H9 (cell line): Measurements from ENCODE around the gene KRT15. TPM values are rescaled to one million over a fixed set of nuclear protein-coding genes. Genes with fewer than 3 reads are reported as not detected.

Source experiments
- DNase-seq: peaks from one replicate; pipeline ENCODE4 v3.0.0-alpha.2; 2017
- H2AFZ ChIP-seq: one replicate; pipeline ENCODE4 v1.6.1; 2013; ENCODE audit warnings: mild to moderate bottlenecking, low read length, control low read depth, moderate library complexity
- H2AK5ac ChIP-seq: 2 replicates; pipeline ENCODE4 v1.6.1; 2013; ENCODE audit warnings: low read length, control low read depth, mixed read lengths; ENCODE audit not compliant: insufficient read length
- H2BK120ac ChIP-seq: one replicate; pipeline ENCODE4 v1.6.1; 2013; ENCODE audit warnings: low read depth, mild to moderate bottlenecking, low read length, control low read depth, inconsistent platforms; ENCODE audit not compliant: poor library complexity, severe bottlenecking
- H2BK12ac ChIP-seq: 2 replicates; pipeline ENCODE4 v1.6.1; 2013; ENCODE audit warnings: low read length, control low read depth, mixed read lengths, low read depth; ENCODE audit not compliant: insufficient read length
- H2BK15ac ChIP-seq: 2 replicates; pipeline ENCODE4 v1.6.1; 2013; ENCODE audit warnings: low read depth, low read length, control low read depth
- H2BK20ac ChIP-seq: one replicate; pipeline ENCODE4 v1.6.1; 2013; ENCODE audit warnings: low read depth, mild to moderate bottlenecking, low read length, control low read depth, inconsistent platforms; ENCODE audit not compliant: poor library complexity, severe bottlenecking
- H2BK5ac ChIP-seq: 2 replicates; pipeline ENCODE4 v1.6.1; 2013; ENCODE audit warnings: low read length, control low read depth, mixed read lengths; ENCODE audit not compliant: insufficient read length
- H3K14ac ChIP-seq: 2 replicates; pipeline ENCODE4 v1.6.1; 2013; ENCODE audit warnings: low read length, control low read depth; ENCODE audit not compliant: insufficient read depth
- H3K18ac ChIP-seq: 2 replicates; pipeline ENCODE4 v1.6.1; 2013; ENCODE audit warnings: low read depth, mild to moderate bottlenecking, mixed read lengths, low read length, control low read depth; ENCODE audit not compliant: insufficient read length
- H3K23ac ChIP-seq: 2 replicates; pipeline ENCODE4 v1.6.1; 2013; ENCODE audit warnings: low read length, control low read depth, mixed read lengths, low read depth; ENCODE audit not compliant: insufficient read length
- H3K23me2 ChIP-seq: 2 replicates; pipeline ENCODE4 v1.6.1; 2013; ENCODE audit warnings: low read depth, mild to moderate bottlenecking, mixed read lengths, low read length, control low read depth; ENCODE audit not compliant: insufficient read length, poor library complexity, severe bottlenecking
- H3K27ac ChIP-seq: 2 replicates; pipeline ENCODE4 v1.5.1; 2013; ENCODE audit warnings: low read length, control low read depth, mixed read lengths, low read depth; ENCODE audit not compliant: insufficient read length
- H3K27me3 ChIP-seq: 2 replicates; pipeline ENCODE4 v1.6.1; 2013; ENCODE audit warnings: low read length, control low read depth, inconsistent platforms; ENCODE audit not compliant: insufficient read depth
- H3K4ac ChIP-seq: 2 replicates; pipeline ENCODE4 v1.6.1; 2013; ENCODE audit warnings: low read depth, mild to moderate bottlenecking, control low read depth, inconsistent platforms, low read length, moderate library complexity
- H3K4me1 ChIP-seq: 2 replicates; pipeline ENCODE4 v1.6.1; 2013; ENCODE audit warnings: low read length, control low read depth, inconsistent platforms; ENCODE audit not compliant: insufficient read depth
- H3K4me2 ChIP-seq: 2 replicates; pipeline ENCODE4 v1.6.1; 2013; ENCODE audit warnings: low read length, control low read depth, mixed read lengths; ENCODE audit not compliant: insufficient read length, insufficient read depth
- H3K56ac ChIP-seq: 2 replicates; pipeline ENCODE4 v1.6.1; 2013; ENCODE audit warnings: low read depth, mild to moderate bottlenecking, mixed read lengths, low read length, control low read depth; ENCODE audit not compliant: insufficient read length
- H3K79me1 ChIP-seq: 2 replicates; pipeline ENCODE4 v1.6.1; 2013; ENCODE audit warnings: low read depth, mild to moderate bottlenecking, moderate library complexity, low read length, control low read depth, inconsistent platforms; ENCODE audit not compliant: insufficient read depth, poor library complexity, severe bottlenecking
- H3K79me2 ChIP-seq: 2 replicates; pipeline ENCODE4 v1.6.1; 2013; ENCODE audit warnings: low read length, control low read depth, inconsistent platforms; ENCODE audit not compliant: insufficient read depth
- H3K9ac ChIP-seq: 2 replicates; pipeline ENCODE4 v1.6.1; 2013; ENCODE audit warnings: low read length, control low read depth, mixed read lengths; ENCODE audit not compliant: insufficient read length; ENCODE audit errors: extremely low read depth
- H3K9me3 ChIP-seq: one replicate; pipeline ENCODE4 v1.6.1; 2013; ENCODE audit warnings: low read depth, low read length, inconsistent platforms; ENCODE audit not compliant: control insufficient read depth
- H3T11ph ChIP-seq: one replicate; pipeline ENCODE4 v1.6.1; 2013; ENCODE audit warnings: mild to moderate bottlenecking, low read length, control low read depth, inconsistent platforms
- H4K20me1 ChIP-seq: one replicate; pipeline ENCODE4 v1.6.1; 2013; ENCODE audit not compliant: control insufficient read depth, insufficient read length, insufficient read depth
- H4K5ac ChIP-seq: 2 replicates; pipeline ENCODE4 v1.6.1; 2013; ENCODE audit warnings: low read depth, mild to moderate bottlenecking, mixed read lengths, low read length, control low read depth; ENCODE audit not compliant: insufficient read length
- H4K8ac ChIP-seq: replicated peaks from 2 replicates; pipeline ENCODE4 v1.6.1; 2013; ENCODE audit warnings: low read length, control low read depth, mixed read lengths, low read depth; ENCODE audit not compliant: insufficient read length
- H4K91ac ChIP-seq: 2 replicates; pipeline ENCODE4 v1.6.1; 2013; ENCODE audit warnings: low read depth, mild to moderate bottlenecking, moderate library complexity, mixed read lengths, low read length, control low read depth; ENCODE audit not compliant: insufficient read length
- H3K27ac Mint-ChIP-seq, 3 experiments: 2 replicates in 2 of 3; 3 replicates in 1 of 3; pipeline ENCODE4 v1.8.0; 2020 to 2021; ENCODE audit warnings: mixed read lengths in 3 of 3, mild to moderate bottlenecking in 1 of 3, moderate library complexity in 1 of 3
- H3K27me3 Mint-ChIP-seq: 2 replicates; pipeline ENCODE4 v1.8.0; 2021; ENCODE audit warnings: low read depth, mild to moderate bottlenecking, moderate library complexity, mixed read lengths
- H3K36me3 Mint-ChIP-seq, 3 experiments: 2 replicates in 2 of 3; 3 replicates in 1 of 3; pipeline ENCODE4 v1.8.0; 2020 to 2021; ENCODE audit warnings: low read depth in 3 of 3, mixed read lengths in 3 of 3; ENCODE audit not compliant: insufficient read depth in 1 of 3
- H3K4me1 Mint-ChIP-seq, 2 experiments: 2 replicates each; pipeline ENCODE4 v1.8.0; 2020; ENCODE audit warnings: mixed read lengths in 2 of 2
- H3K4me3 Mint-ChIP-seq, 2 experiments: 2 replicates in 1 of 2; 3 replicates in 1 of 2; pipeline ENCODE4 v1.8.0; 2020 to 2021; ENCODE audit warnings: mild to moderate bottlenecking in 2 of 2, mixed read lengths in 2 of 2, moderate library complexity in 1 of 2
- H3K9me3 Mint-ChIP-seq, 2 experiments: 2 replicates in 1 of 2; 3 replicates in 1 of 2; pipeline ENCODE4 v1.8.0; 2020; ENCODE audit warnings: mild to moderate bottlenecking in 2 of 2, mixed read lengths in 2 of 2, moderate library complexity in 1 of 2
- WGBS: extraction: QIAGEN DNeasy Blood & Tissue Kit; methylation state at CpG from one replicate; pipeline ENCODE4 v1.1.7; 2013; ENCODE audit warnings: missing lambda C conversion rate, low lambda C conversion rate, mixed read lengths; ENCODE audit not compliant: insufficient read length; ENCODE audit errors: extremely low coverage; 5-methylcytosine and 5-hydroxymethylcytosine counted together
- total RNA-seq: library from RNA; stranded (reverse); gene quantifications from 2 replicates; pipeline ENCODE4 v1.2.1, GENCODE V29; 2021
- TF ChIP-seq, protein P1 (sequence below): fragments of 200-600 bp; sonication (generic); conservative IDR thresholded peaks from 3 replicates; pipeline ENCODE4 v1.8.0; 2021; ENCODE audit warnings: antibody characterized with exemption, mild to moderate bottlenecking

KRT15 gene
- total RNA-seq, 1 experiment from 2014 or later, result 0.87 TPM

DNA sequence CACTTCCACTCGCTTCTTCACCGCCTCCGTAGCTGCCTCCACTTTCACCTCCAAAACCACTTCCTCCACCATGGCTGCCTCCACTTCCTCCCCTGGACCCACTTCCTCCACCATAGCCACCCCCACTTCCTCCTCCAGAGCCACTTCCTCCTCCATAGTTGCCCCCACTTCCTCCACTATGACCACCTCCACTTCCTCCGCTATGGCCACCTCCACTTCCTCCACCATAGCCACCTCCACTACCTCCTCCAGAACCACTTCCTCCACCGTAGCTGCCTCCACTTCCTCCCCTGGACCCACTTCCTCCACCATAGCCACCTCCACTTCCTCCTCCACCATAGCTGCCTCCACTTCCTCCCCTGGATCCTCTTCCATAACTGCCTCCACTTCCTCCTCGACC lies 48.6 kb upstream of the KRT15 start:
- Histone ChIP-seq H3K14ac (no peak overlapping the region), H3K4me2 (no peak overlapping the region), H3K56ac (no peak overlapping the region), H3K9me3 (no peaks in the 10 kb centered on the region), H2BK5ac (no peak overlapping the region), H2BK120ac (no peak overlapping the region), H3K27me3 (no peaks in the 10 kb centered on the region), H3K27ac (no peak overlapping the region), H3T11ph (no peak overlapping the region), H2AFZ (no peak overlapping the region), H4K20me1 (no peaks in the 10 kb centered on the region), H2BK15ac (no peak overlapping the region), H3K79me1 (no peaks in the 10 kb centered on the region), H3K23me2 (no peaks in the 10 kb centered on the region), H3K4ac (no peak overlapping the region), H2AK5ac (no peak overlapping the region), H4K91ac (no peak overlapping the region), H3K18ac (no peak overlapping the region), H3K79me2 (no peaks in the 10 kb centered on the region), H2BK12ac (no peak overlapping the region), H4K5ac (no peak overlapping the region), H3K9ac (no peak overlapping the region), H3K4me1 (no peaks in the 10 kb centered on the region), H2BK20ac (no peak overlapping the region), H3K23ac (no peak overlapping the region), H4K8ac (no peak overlapping the region)
- Mint-ChIP-seq H3K27ac (no peak overlapping the region; a peak in 1 of 7 replicates), H3K4me1 (peaks cover 6 to 8% of the 10 kb centered on the region in 2 experiments; a peak in 3 of 4 replicates), H3K36me3 (no peaks in the 10 kb centered on the region; a peak in 1 of 7 replicates), H3K27me3 (peaks cover 60% of the 10 kb centered on the region), H3K4me3 (no peak overlapping the region), H3K9me3 (no peaks in the 10 kb centered on the region; a peak in 1 of 5 replicates)
- no peak for DNase-seq
- no CpG with 5 or more reads among the region's 6 CpGs for WGBS
- TF ChIP-seq, protein P1, sequence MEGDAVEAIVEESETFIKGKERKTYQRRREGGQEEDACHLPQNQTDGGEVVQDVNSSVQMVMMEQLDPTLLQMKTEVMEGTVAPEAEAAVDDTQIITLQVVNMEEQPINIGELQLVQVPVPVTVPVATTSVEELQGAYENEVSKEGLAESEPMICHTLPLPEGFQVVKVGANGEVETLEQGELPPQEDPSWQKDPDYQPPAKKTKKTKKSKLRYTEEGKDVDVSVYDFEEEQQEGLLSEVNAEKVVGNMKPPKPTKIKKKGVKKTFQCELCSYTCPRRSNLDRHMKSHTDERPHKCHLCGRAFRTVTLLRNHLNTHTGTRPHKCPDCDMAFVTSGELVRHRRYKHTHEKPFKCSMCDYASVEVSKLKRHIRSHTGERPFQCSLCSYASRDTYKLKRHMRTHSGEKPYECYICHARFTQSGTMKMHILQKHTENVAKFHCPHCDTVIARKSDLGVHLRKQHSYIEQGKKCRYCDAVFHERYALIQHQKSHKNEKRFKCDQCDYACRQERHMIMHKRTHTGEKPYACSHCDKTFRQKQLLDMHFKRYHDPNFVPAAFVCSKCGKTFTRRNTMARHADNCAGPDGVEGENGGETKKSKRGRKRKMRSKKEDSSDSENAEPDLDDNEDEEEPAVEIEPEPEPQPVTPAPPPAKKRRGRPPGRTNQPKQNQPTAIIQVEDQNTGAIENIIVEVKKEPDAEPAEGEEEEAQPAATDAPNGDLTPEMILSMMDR, result no peak
